Measurements from ENCODE around the gene PMEPA1. TPM values are rescaled to one million over a fixed set of nuclear protein-coding genes. Genes with fewer than 3 reads are reported as not detected.

Gene PMEPA1
- total RNA-seq, 1 experiment from 2014 or later = 163 TPM

- Histone ChIP-seq H2AFZ (no peak overlapping the region), H3K36me3 (ENCODE audit: low read depth) (peaks cover 29% of the 10 kb centered on the region; the same call in 1 of the 2 replicates), H3K4me2 (no peak overlapping the region), H3K27me3 (ENCODE audit: insufficient read depth, low read depth) (no peaks in the 10 kb centered on the region), H3K9me3 (ENCODE audit: insufficient read depth, low read depth) (no peaks in the 10 kb centered on the region; the same call in none of the 2 replicates), H3F3A (ENCODE audit: insufficient read depth, low read depth) (peaks cover 62% of the 10 kb centered on the region), H4K20me1 (ENCODE audit: insufficient read depth) (peaks cover 24% of the 10 kb centered on the region), H3K27ac (no peak overlapping the region), H3K4me3 (no peak overlapping the region), H3K4me1 (replicated peaks; ENCODE audit: insufficient read depth) (no peaks in the 10 kb centered on the region), H3K79me2 (ENCODE audit: low read depth) (no peaks in the 10 kb centered on the region), H3K9me2 (ENCODE audit: insufficient read depth) (no peaks in the 10 kb centered on the region)
- ChIA-PET POLR2A (ENCODE audit: unreplicated experiment) (no interaction called here), CTCF (interaction anchor here (1.6 kb wide), 1 partner anchor 25 kb away, joined by 5 read pairs; no protein-coding TSS in a partner anchor)
- intact Hi-C loops (cut with micrococcal nuclease; ENCODE audit: unreplicated experiment) = no loop called here
- DNase-seq = no peak
- TF ChIP-seq CTCF (conservative IDR thresholded peaks at IDR 0.05) (no peak), EZH2 (IDR thresholded peaks at IDR 0.05; ENCODE audit: low read depth) (no peak)
- BruUV-seq (replicated peaks) = no TSS peak
Observed at GRCh38 chr20:57647006-57647932, 62.5 kb downstream of the PMEPA1 start.

DNA sequence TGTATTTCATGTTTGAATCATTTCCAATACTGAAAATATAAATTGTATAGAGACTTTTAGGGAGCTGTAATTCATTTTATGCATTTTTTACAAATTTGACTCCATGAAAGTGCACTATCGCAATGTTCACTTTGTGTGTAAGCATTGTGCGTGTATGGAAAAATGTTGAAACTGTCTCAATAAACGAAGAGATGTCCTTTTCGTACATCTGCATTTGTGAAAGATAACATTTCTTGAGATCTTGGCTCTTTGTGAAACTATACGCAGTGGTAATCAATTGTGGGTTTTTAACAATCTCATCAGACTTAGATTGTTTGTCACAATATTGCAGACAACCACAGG is 70.9 kb downstream of the PMEPA1 start:
- TF ChIP-seq EZH2 (IDR thresholded peaks at IDR 0.05; ENCODE audit: low read depth) (no peak), CTCF (conservative IDR thresholded peaks at IDR 0.05) (no peak)
- peaks cover 6% of the 10 kb centered on the region; the same call in 1 of the 2 replicates for H3K9me3 ChIP-seq (ENCODE audit: insufficient read depth, low read depth)
- no peaks in the 10 kb centered on the region for H4K20me1 ChIP-seq (ENCODE audit: insufficient read depth)
- POLR2A ChIA-PET (ENCODE audit: unreplicated experiment) = no interaction called here
- H3K27ac ChIP-seq = no peak overlapping the region
- H2AFZ ChIP-seq = no peak overlapping the region
- H3K27me3 ChIP-seq (ENCODE audit: insufficient read depth, low read depth) = no peaks in the 10 kb centered on the region
- H3K4me1 ChIP-seq (replicated peaks; ENCODE audit: insufficient read depth) = peaks cover 6% of the 10 kb centered on the region; the same call in 1 of the 2 replicates
- H3K36me3 ChIP-seq (ENCODE audit: low read depth) = no peaks in the 10 kb centered on the region
- no TSS peak for BruUV-seq (replicated peaks)
- H3F3A ChIP-seq (ENCODE audit: insufficient read depth, low read depth) = 0 out of 2 replicates have a peak, but pooled peaks cover 3% of the 10 kb centered on the region
- CTCF ChIA-PET = no interaction called here
- DNase-seq = no peak
- intact Hi-C loops (cut with micrococcal nuclease; ENCODE audit: unreplicated experiment) = no loop called here
- no peaks in the 10 kb centered on the region; the same call in 1 of the 2 replicates for H3K9me2 ChIP-seq (ENCODE audit: insufficient read depth)
- H3K79me2 ChIP-seq (ENCODE audit: low read depth) = no peaks in the 10 kb centered on the region
- H3K4me3 ChIP-seq = no peak overlapping the region
- H3K4me2 ChIP-seq = no peak overlapping the region; the same call in 1 of the 2 replicates

GRCh38 chr20:57638173-57638894 is 71.5 kb downstream of the PMEPA1 start:
- H3F3A ChIP-seq (ENCODE audit: insufficient read depth, low read depth) = 0 out of 2 replicates have a peak, but pooled peaks cover 3% of the 10 kb centered on the region
- H3K9me3 ChIP-seq (ENCODE audit: insufficient read depth, low read depth) = peaks cover 6% of the 10 kb centered on the region; the same call in 1 of the 2 replicates
- H3K27ac ChIP-seq = no peak overlapping the region
- no peaks in the 10 kb centered on the region for H3K27me3 ChIP-seq (ENCODE audit: insufficient read depth, low read depth)
- H3K79me2 ChIP-seq (ENCODE audit: low read depth) = no peaks in the 10 kb centered on the region
- ChIA-PET POLR2A (ENCODE audit: unreplicated experiment) (no interaction called here), CTCF (no interaction called here)
- no peaks in the 10 kb centered on the region for H3K36me3 ChIP-seq (ENCODE audit: low read depth)
- H3K4me2 ChIP-seq = no peak overlapping the region; the same call in 1 of the 2 replicates
- no peak for TF ChIP-seq EZH2 (IDR thresholded peaks at IDR 0.05; ENCODE audit: low read depth)
- TF ChIP-seq CTCF (conservative IDR thresholded peaks at IDR 0.05) = no peak
- H2AFZ ChIP-seq = no peak overlapping the region
- no peak overlapping the region for H3K4me3 ChIP-seq
- DNase-seq = no peak
- intact Hi-C loops (cut with micrococcal nuclease; ENCODE audit: unreplicated experiment) = no loop called here
- H4K20me1 ChIP-seq (ENCODE audit: insufficient read depth) = no peaks in the 10 kb centered on the region
- H3K9me2 ChIP-seq (ENCODE audit: insufficient read depth) = no peaks in the 10 kb centered on the region; the same call in 1 of the 2 replicates
- H3K4me1 ChIP-seq (replicated peaks; ENCODE audit: insufficient read depth) = peaks cover 6% of the 10 kb centered on the region; the same call in 1 of the 2 replicates
- no TSS peak for BruUV-seq (replicated peaks)
